ENCODE data around the gene PACRG. TPM values are rescaled to one million over a fixed set of nuclear protein-coding genes. Genes with fewer than 3 reads are reported as not detected.

The PACRG gene
- total RNA-seq, 1 experiment from 2014 or later, result 0.26 TPM

DNA sequence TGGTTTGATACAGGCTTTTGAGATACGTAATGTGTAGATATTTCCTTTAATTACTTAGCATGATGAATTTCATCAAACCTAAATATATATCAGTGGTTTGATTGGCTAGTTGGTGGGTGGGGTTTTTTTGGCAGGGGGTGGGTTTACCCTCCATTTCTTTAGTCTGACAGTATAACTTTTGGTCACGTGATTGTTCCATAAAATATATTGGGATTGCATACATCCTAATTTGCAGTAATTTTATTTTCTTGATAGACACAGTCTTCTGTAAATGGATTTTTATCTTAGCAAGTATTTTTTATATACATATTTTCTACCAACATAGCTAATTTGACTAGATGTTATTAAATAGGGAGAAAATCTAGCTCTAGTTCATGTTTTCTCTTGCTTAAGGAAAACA lies 509.3 kb downstream of the PACRG start:
- Histone ChIP-seq H4K5ac (ENCODE audit: insufficient read length, low read depth, low read length) (no peak overlapping the region), H3K23ac (ENCODE audit: insufficient read length, low read depth, low read length) (no peak overlapping the region), H3K9ac (ENCODE audit: extremely low read depth, insufficient read length, low read length) (no peak overlapping the region), H2BK20ac (ENCODE audit: low read depth, low read length, poor library complexity, severe bottlenecking) (no peak overlapping the region), H3K79me2 (ENCODE audit: insufficient read depth, low read length) (no peaks in the 10 kb centered on the region), H3K4me1 (ENCODE audit: insufficient read depth, low read length) (no peaks in the 10 kb centered on the region), H3K14ac (ENCODE audit: insufficient read depth, low read length) (no peak overlapping the region), H3K27ac (ENCODE audit: insufficient read length, low read depth, low read length) (no peak overlapping the region), H3K4me2 (ENCODE audit: insufficient read depth, insufficient read length, low read length) (no peak overlapping the region), H3K4ac (ENCODE audit: low read depth, low read length) (no peak overlapping the region), H3K23me2 (ENCODE audit: insufficient read length, low read depth, low read length, poor library complexity, severe bottlenecking) (no peaks in the 10 kb centered on the region), H3K9me3 (ENCODE audit: control insufficient read depth, low read depth, low read length) (no peaks in the 10 kb centered on the region), H2AFZ (ENCODE audit: low read length) (no peak overlapping the region), H2BK120ac (ENCODE audit: low read depth, low read length, poor library complexity, severe bottlenecking) (no peak overlapping the region), H3T11ph (ENCODE audit: low read length) (no peak overlapping the region), H4K20me1 (ENCODE audit: control insufficient read depth, insufficient read depth, insufficient read length) (no peaks in the 10 kb centered on the region), H2BK12ac (ENCODE audit: insufficient read length, low read depth, low read length) (no peak overlapping the region), H2BK15ac (ENCODE audit: low read depth, low read length) (no peak overlapping the region), H2AK5ac (ENCODE audit: insufficient read length, low read length) (no peak overlapping the region), H3K18ac (ENCODE audit: insufficient read length, low read depth, low read length) (no peak overlapping the region), H3K27me3 (ENCODE audit: insufficient read depth, low read length) (no peaks in the 10 kb centered on the region), H2BK5ac (ENCODE audit: insufficient read length, low read length) (no peak overlapping the region), H4K8ac (replicated peaks; ENCODE audit: insufficient read length, low read depth, low read length) (no peak overlapping the region), H3K79me1 (ENCODE audit: insufficient read depth, low read depth, low read length, poor library complexity, severe bottlenecking) (no peaks in the 10 kb centered on the region), H3K56ac (ENCODE audit: insufficient read length, low read depth, low read length) (no peak overlapping the region), H4K91ac (ENCODE audit: insufficient read length, low read depth, low read length) (no peak overlapping the region)
- Mint-ChIP-seq H3K36me3 (ENCODE audit: insufficient read depth in 1 of 3, low read depth in 3 of 3) (no peaks in the 10 kb centered on the region), H3K27ac (no peak overlapping the region), H3K4me1 (peaks cover 6 to 15% of the 10 kb centered on the region in 2 experiments), H3K9me3 (no peaks in the 10 kb centered on the region), H3K4me3 (no peak overlapping the region), H3K27me3 (ENCODE audit: low read depth) (no peaks in the 10 kb centered on the region)
- TF ChIP-seq, protein P1, sequence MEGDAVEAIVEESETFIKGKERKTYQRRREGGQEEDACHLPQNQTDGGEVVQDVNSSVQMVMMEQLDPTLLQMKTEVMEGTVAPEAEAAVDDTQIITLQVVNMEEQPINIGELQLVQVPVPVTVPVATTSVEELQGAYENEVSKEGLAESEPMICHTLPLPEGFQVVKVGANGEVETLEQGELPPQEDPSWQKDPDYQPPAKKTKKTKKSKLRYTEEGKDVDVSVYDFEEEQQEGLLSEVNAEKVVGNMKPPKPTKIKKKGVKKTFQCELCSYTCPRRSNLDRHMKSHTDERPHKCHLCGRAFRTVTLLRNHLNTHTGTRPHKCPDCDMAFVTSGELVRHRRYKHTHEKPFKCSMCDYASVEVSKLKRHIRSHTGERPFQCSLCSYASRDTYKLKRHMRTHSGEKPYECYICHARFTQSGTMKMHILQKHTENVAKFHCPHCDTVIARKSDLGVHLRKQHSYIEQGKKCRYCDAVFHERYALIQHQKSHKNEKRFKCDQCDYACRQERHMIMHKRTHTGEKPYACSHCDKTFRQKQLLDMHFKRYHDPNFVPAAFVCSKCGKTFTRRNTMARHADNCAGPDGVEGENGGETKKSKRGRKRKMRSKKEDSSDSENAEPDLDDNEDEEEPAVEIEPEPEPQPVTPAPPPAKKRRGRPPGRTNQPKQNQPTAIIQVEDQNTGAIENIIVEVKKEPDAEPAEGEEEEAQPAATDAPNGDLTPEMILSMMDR (conservative IDR thresholded peaks at IDR 0.05), result no peak
- WGBS (ENCODE audit: extremely low coverage, insufficient read length, low lambda C conversion rate), result no CpG with 5 or more reads among the region's 2 CpGs
- no peak for DNase-seq
